BE2C (cell line): ENCODE data around the gene SORBS1.

Source experiments
- DNase-seq: peaks from one replicate; pipeline ENCODE4 v3.0.0-alpha.2; 2020
- H3K27me3 ChIP-seq: fragments of 250-450 bp; sonication (Bioruptor Pico); 2 replicates; pipeline ENCODE4 v1.5.1; 2020; ENCODE audit warnings: mild to moderate bottlenecking
- H3K36me3 ChIP-seq: fragments of 250-450 bp; sonication (Bioruptor Pico); 2 replicates; pipeline ENCODE4 v1.5.1; 2020; ENCODE audit warnings: mild to moderate bottlenecking
- H3K4me1 ChIP-seq: fragments of 250-450 bp; sonication (Bioruptor Pico); 2 replicates; pipeline ENCODE4 v1.5.1; 2020
- H3K4me3 ChIP-seq: 2 replicates; pipeline ENCODE4 v1.5.1; 2011; ENCODE audit warnings: low read depth, low read length
- H3K9me3 ChIP-seq: fragments of 250-450 bp; sonication (Bioruptor Pico); 2 replicates; pipeline ENCODE4 v1.5.1; 2020
- TF ChIP-seq, protein P1 (sequence below): IDR thresholded peaks from 2 replicates; pipeline ENCODE4 v1.5.1; 2012; ENCODE audit warnings: mild to moderate bottlenecking, low read depth, low read length

The SORBS1 gene

DNA sequence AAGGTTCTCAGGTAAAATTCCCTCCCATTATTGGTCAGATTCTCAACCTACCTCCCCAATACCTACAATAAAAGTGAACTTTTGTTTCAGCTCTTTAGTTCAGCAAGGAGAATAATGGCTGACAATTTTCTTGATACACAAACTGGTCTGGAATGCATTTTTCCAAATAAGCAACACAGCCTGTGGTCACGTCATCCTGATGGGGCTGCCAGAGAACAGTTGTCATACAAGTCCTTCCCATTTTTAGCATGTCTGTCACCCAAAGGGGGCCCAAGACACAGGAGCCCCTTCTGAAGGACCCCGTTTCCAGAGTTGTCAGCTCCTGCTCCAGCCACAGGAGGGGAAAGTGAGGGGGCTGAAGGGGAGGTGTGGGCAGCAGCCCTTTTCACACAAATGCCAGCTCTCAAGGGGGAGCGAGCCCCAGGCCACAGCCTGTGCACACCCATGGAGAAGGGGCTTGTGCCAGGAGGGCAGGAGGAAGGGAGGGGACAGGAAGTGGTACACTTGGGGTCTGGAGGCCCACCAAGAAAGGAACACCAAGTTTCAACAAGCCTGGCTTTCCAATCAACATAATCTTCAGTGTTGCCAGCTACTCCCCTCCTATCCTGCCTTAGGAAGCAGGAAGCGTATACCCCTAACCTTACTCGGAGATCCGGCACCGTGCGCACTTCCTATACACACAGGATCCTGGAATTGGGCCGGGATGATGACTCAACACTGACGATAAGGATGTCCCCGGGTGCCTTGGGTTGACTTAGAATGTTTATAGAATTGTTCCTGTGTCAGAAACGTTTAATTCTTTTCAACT is 227.0 kb downstream of the SORBS1 start:
- Histone ChIP-seq H3K4me1 (no peaks in the 10 kb centered on the region), H3K36me3 (no peaks in the 10 kb centered on the region), H3K27me3 (no peaks in the 10 kb centered on the region), H3K9me3 (no peaks in the 10 kb centered on the region), H3K4me3 (no peak overlapping the region)
- DNase-seq, result no peak
- TF ChIP-seq, protein P1, sequence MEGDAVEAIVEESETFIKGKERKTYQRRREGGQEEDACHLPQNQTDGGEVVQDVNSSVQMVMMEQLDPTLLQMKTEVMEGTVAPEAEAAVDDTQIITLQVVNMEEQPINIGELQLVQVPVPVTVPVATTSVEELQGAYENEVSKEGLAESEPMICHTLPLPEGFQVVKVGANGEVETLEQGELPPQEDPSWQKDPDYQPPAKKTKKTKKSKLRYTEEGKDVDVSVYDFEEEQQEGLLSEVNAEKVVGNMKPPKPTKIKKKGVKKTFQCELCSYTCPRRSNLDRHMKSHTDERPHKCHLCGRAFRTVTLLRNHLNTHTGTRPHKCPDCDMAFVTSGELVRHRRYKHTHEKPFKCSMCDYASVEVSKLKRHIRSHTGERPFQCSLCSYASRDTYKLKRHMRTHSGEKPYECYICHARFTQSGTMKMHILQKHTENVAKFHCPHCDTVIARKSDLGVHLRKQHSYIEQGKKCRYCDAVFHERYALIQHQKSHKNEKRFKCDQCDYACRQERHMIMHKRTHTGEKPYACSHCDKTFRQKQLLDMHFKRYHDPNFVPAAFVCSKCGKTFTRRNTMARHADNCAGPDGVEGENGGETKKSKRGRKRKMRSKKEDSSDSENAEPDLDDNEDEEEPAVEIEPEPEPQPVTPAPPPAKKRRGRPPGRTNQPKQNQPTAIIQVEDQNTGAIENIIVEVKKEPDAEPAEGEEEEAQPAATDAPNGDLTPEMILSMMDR, result no peak

DNA sequence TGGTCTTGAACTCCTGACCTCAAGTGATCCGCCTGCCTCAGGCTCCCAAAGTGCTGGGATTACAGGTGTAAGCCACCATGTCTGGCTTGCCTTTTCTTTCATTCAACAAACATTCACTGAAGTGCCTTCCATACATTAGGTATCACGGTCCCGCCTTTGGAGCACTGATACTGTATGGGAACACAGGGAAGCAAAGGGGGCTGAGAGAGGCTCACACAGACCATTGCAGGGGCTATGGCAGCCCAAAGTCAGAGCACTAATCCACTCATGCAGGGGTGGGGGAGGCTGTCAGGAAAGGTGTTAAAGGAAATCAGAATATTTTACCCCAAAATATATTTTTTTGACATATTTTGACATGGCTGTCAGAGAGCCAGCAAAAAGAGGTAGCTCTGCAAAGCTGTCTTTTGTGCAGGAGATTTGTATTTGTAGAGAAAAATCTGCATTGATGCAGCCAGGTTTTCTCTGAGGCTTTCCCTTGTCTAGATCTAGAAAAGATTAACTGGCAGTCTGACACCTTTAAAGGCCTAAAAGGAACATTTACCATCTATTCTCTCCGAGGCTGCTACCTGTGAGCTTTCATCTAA is 228.4 kb downstream of the SORBS1 start:
- no peaks in the 10 kb centered on the region for H3K4me1 ChIP-seq
- no peak for DNase-seq
- H3K4me3 ChIP-seq, result no peak overlapping the region
- H3K9me3 ChIP-seq, result no peaks in the 10 kb centered on the region
- no peaks in the 10 kb centered on the region for H3K27me3 ChIP-seq
- no peaks in the 10 kb centered on the region for H3K36me3 ChIP-seq
- TF ChIP-seq, protein P1, result no peak

DNA sequence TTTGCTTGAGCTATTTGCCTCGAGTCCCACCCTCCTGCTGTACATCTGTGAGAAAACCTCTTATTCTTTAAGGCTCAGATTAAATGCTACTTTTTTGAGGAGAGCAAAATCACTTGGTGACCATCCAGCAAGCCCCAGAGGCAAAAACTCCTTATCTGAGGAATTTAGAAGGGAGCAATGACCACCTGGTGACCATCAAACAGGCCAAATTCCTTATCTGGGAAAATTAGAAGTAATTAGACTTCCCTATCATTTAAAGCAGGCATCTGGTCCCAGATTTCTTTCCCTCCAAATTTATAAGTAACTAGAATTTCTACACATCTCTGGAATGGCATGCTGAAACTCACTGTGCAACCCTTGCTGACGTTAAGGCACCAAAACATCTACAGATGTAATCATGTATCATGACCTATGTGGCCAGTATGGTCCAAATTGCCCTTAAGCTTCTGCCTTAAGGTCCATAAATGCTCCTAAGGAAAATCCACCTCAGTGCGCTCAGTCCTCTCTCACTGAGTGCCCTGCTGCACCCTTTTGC is 229.5 kb downstream of the SORBS1 start:
- H3K4me1 ChIP-seq, result no peaks in the 10 kb centered on the region
- no peaks in the 10 kb centered on the region for H3K9me3 ChIP-seq
- H3K4me3 ChIP-seq, result no peak overlapping the region
- no peak for DNase-seq
- TF ChIP-seq, protein P1, result no peak
- H3K36me3 ChIP-seq, result no peaks in the 10 kb centered on the region
- H3K27me3 ChIP-seq, result no peaks in the 10 kb centered on the region

DNA sequence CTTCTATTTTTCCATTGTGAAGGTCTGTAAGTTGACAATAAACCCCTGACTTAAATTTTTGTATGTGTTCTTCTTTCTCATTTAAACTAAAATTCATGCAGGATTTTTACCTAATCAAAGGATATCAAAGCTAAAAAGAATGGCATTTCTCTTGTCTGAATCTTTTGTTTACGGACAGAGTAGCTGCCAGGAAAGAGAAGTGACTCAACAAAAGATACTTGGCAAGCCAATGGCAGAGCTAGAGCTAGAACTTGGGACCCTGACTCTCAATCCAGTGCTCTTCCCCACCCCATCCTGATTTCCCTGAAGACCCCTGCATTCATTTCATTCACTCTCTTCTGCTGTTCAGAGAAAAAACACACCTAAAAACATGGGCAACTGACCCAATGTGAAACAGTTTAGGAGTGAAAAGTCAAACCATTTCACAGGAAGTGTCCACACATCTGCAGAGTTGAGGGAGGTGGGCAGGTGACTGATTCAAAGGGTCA is 230.2 kb downstream of the SORBS1 start:
- Histone ChIP-seq H3K27me3 (no peaks in the 10 kb centered on the region), H3K9me3 (no peaks in the 10 kb centered on the region), H3K36me3 (no peaks in the 10 kb centered on the region), H3K4me3 (no peak overlapping the region), H3K4me1 (no peaks in the 10 kb centered on the region)
- no peak for DNase-seq
- TF ChIP-seq, protein P1, result no peak

DNA sequence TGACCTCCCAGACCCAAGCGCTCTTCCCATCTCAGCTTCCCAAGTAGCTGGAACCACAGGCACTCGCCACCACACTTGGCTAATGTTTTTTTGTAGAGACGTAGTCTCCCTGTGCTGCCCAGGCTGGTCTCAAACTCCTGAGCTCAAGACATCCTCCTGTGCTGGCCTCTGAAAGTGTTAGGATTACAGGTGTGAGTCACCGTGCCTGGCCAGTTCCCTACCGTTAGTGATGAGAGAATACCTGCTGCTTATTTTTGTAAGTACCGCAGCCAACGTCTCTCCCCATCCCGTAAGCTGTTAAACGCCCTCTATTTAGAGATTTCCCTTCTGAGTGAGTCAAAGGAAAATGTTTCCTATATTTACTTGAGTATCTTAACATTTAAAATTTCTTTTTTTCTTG is 231.9 kb downstream of the SORBS1 start:
- H3K4me1 ChIP-seq, result no peaks in the 10 kb centered on the region
- TF ChIP-seq, protein P1, result no peak
- H3K36me3 ChIP-seq, result no peaks in the 10 kb centered on the region
- H3K4me3 ChIP-seq, result no peak overlapping the region
- no peaks in the 10 kb centered on the region for H3K27me3 ChIP-seq
- DNase-seq, result no peak
- H3K9me3 ChIP-seq, result no peaks in the 10 kb centered on the region

DNA sequence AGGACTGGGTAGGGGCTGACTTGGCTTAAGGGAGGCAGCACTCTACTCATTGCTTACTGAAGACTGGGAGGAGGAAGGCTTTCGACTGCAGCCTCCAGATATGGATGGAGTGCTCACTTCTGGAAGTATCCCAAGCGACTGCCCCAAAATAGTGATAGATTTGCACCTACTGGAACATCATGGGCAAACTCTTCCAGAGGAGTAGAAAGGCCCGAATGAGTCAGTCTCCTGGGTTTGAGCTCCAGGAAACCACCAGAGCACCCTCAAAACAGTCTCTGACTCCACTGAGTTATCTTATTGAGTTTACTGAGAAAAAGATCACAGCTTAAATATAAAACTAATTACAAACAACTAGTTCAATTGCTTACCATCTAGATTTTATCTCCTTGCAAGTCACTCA is 233.2 kb downstream of the SORBS1 start:
- Histone ChIP-seq H3K9me3 (no peaks in the 10 kb centered on the region), H3K27me3 (no peaks in the 10 kb centered on the region), H3K36me3 (no peaks in the 10 kb centered on the region), H3K4me1 (no peaks in the 10 kb centered on the region), H3K4me3 (no peak overlapping the region)
- TF ChIP-seq, protein P1, result no peak
- no peak for DNase-seq
